NCI-H748 (cell line): ENCODE results near the gene BOK.
A peak's percentile ranks its signal among the peaks of the same experiment; 100 is the strongest.

Experiments used
- DNase-seq: peaks from one replicate; lab custom pipeline; 2025; ENCODE audit not compliant: unreplicated experiment; lab: John Stamatoyannopoulos, UW

BOK gene

GRCh38 chr2:241538838-241539615 is 19.5 kb upstream of the BOK start:
- no peak for DNase-seq

DNA sequence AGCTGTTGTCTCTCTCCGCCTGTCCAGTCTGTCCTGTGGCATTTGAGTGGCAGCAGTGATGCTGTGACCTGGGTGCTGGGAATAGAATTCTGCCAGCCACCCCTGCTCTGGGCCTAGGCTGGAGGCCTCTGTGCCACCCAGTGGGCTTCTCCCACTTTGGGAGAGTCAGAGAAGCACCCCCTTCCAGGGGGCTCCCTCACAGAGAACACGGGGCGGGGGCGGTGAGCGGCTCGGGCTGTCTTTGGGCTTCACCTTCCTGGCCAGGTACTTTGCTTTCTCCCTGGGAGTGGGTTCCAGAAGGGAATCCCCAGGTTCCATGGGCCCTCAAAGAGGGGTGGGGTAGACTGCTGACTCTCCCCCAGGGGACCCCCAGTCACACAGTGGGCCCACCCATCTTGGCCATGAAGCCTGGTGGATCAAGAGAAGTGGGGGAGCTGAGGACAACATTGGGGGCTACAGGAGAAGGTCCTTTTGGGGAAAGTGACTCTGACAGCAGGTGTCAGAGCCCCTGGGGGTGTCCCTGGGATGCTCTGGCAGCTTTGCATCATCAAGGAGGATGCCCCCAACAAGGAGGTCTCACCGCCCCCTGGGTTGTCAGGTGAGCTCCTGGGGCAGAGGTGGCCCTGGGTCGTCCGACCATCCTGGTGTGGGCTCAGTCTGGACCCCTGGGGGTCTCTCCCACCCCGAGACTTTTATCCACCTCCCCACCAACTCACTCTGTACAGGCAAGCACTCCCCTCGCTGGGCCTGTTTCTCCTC is 18.8 kb upstream of the BOK start:
- DNase-seq = no peak

DNA sequence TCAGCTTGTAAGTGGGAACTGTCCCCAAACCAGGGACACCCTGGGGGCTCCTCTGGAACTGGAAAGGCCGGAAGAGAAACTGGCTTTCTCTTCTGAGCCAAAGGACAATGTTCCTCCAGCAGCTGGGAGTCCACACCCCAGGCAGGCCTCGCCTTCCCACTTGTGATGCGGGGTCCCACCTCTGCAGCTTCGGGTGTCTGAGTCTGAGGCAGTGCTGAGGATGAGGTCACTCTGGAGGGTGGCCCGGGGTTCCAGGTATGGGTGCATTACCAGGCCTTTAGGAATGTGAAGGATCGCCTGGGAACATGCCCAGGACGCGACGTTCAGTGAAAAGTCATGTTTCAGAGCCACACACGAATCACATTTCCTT is 18.2 kb upstream of the BOK start:
- no peak for DNase-seq

DNA sequence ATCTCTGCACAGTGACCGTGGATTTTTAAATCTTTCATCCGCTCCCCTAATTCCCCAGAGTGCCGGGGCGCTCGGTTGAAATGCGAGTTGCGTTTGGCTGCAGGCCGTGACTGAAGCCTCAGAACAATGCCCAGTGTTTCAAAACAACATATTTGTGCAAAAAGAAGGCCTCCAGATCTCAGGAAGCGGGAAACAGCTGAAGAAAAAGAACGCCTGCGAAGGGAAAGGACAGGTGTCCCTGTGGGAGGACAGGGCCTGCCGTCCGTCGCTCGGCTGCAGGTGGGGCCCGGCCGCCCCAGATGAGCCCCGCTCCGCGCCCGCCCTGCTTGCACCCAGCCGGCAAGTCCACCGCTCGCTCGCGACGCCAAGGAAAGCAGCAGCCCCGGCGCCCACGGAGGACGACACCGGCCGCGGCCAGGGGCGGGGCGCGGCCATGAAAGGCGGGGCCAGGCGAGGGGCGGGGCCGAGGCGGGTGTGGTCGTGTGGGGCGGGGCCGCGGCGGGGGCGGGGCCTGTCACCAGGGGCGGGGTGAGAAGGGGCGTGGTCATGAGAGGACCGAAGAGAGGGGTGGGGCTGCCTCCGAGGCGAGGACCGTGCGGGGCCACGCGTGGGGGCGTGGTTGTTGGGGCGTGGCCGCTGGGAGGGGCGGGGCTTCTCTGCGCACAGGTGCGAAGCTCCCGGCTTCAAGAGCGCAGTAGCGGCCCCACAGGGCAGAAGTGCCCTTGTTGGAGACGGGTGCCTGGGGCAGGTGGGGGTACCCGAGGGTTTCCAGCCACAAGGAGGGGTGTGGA is 17.6 kb upstream of the BOK start:
- peak; percentile 75 for DNase-seq

DNA sequence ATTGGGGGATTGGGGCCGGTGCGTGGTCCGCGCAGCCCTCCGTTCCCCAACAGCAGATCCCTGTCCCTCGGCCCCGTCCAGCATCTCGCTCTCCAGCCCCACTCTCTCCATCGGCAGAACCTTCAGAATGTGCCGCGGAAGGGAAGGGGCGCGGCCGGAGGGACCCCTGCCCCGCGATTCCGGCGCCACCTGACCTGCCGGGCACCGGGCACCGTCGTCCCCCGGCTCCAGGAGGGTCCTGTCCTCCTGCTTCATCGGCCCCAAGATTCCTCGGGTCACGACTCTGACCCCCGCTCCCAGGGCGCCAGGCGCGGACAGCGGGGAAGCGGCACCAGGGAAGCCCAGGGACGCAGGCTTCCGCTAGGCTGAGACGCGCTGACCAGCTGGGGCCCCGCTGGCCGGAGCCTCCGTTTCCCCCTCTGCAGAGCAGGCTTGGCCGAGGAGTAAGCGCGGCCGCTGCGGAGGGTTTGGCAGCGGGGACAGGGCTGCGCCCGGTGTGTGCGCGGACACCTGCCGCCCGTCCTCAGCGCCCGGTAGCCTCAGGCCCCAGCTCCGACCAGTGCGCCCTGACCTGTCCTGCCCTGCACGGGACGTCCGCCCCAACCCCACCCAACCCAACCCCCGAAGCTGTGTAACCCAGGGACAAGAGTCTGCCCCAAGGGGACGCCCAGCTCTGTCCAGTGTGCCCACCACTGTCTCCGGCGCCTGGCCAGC is 16.8 kb upstream of the BOK start:
- DNase-seq = no peak

DNA sequence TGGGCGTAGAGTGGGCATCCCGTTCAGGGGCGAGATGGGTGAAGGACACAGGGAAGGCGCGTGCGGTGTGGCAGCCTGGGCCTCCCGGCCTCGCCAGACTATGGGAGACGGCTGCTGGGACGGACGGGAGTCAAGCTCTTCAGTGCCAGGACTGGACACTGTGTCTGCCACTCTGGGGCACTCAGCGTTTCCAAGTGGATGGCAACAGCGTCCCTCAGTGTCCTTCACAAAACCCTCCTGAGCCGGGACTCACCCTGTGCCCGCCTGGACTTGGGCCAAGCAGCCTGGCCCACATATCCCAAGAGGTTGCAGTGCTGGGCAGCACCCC is 16.3 kb upstream of the BOK start:
- no peak for DNase-seq

DNA sequence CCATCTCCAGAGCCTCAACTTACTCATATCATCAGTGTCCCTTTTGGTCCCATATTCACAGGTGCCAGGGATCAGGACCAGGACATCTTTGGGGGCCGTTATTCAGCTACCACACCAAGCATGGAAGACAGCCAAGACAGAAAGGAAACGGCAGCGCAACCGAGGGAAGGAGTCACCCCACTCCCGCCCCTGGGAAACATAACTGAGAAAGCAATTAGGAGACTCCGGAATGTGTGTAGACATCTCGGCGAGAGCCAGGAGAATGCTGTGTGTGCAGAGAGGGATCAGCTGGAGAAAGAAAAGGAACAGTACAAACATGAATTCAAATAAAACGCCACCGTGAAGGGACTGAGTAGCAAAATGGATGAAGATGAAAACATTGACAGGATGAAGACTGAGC is 13.4 kb upstream of the BOK start:
- no peak for DNase-seq

GRCh38 chr2:241545523-241546473 is 12.7 kb upstream of the BOK start:
- no peak for DNase-seq

- DNase-seq = no peak
These were observed 11.6 kb upstream of the BOK start for GRCh38 chr2:241546771-241547498.

GRCh38 chr2:241547781-241548450 is 10.6 kb upstream of the BOK start:
- DNase-seq = no peak

GRCh38 chr2:241548451-241548835 is 10.1 kb upstream of the BOK start:
- no peak for DNase-seq

DNA sequence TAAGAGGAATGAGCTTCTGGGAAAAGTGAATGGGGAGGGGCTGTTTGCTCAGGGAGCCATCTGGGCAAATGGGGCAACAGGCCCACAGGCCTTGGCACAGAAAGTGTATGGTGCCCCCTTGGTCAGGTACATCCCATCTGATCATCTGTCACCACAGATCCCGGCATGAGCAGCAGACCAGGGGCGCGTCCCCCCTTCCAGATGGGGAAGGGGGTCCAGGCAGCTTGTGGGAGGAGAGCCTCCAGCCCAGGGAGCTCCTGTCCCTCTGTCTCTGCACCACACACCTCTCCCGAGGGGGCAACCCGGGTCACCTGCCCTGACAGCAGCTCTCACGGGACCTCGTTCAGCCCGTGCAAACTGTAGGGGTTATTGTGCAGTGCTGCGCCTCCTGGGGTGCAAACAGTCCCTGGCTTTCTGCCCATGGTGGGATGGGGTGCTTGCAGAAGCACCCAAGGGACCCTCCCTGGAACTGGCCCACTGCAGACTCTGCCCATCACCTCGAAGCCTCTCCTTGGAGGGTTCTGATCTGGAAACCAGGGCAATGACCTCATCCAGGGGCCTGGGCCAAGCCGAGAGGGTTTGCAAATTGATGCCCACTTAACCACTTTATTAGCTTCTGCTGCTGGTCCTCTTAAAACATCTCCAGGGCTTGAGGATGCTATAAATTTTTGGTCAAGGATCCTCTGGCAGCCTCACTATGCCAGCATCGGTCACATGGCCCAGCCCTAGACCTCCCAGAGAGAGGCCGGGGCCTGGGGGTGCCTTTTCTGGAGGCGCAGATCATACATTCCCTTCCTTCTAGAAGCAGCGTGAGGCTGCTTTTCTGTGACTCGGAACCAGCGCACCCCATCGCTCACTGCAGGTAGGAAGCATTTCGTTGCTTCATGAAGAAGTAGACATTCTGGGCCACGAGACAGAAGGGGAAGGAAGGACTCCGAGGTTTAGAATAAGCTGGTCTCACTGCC is 7.6 kb upstream of the BOK start:
- peak; percentile 18 for DNase-seq

GRCh38 chr2:241551599-241551997 is 6.9 kb upstream of the BOK start:
- no peak for DNase-seq

GRCh38 chr2:241551998-241552737 is 6.4 kb upstream of the BOK start:
- no peak for DNase-seq

DNA sequence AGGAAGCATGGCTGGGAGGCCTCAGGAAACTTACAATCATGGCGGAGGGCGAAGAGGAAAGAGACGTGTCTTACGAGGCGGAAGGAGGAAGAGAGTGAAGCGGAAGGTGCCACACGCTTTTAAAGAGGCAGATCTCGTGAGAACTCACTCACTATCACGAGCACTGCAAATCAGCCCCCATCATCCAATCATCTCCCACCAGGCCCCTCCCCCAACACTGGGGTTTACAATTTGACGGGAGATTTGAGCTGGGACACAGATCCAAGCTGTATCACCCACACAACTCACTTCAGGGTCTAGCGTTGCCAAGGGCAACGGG is 5.1 kb upstream of the BOK start:
- no peak for DNase-seq

- DNase-seq = no peak
These were observed 4.6 kb upstream of the BOK start for GRCh38 chr2:241553981-241554380.

GRCh38 chr2:241554610-241555322 is 3.8 kb upstream of the BOK start:
- DNase-seq = no peak
